CD4-positive, alpha-beta T cell treated with Interleukin-15 for 4 hours (primary cell): ENCODE data around the gene GOLGA6C.
"Not testable (repeated sequence)": the region's sequence is repeated elsewhere in the genome, so short reads cannot be mapped to it uniquely, and the experiment has no call there.

Experiments
- DNase-seq: peaks from one replicate; pipeline ENCODE4 v3.0.0-alpha.2; 2020; ENCODE audit warnings: low spot score

The GOLGA6C gene

GRCh38 chr15:75252285-75252684 is 5.8 kb upstream of the GOLGA6C start:
- not testable (repeated sequence) for DNase-seq

DNA sequence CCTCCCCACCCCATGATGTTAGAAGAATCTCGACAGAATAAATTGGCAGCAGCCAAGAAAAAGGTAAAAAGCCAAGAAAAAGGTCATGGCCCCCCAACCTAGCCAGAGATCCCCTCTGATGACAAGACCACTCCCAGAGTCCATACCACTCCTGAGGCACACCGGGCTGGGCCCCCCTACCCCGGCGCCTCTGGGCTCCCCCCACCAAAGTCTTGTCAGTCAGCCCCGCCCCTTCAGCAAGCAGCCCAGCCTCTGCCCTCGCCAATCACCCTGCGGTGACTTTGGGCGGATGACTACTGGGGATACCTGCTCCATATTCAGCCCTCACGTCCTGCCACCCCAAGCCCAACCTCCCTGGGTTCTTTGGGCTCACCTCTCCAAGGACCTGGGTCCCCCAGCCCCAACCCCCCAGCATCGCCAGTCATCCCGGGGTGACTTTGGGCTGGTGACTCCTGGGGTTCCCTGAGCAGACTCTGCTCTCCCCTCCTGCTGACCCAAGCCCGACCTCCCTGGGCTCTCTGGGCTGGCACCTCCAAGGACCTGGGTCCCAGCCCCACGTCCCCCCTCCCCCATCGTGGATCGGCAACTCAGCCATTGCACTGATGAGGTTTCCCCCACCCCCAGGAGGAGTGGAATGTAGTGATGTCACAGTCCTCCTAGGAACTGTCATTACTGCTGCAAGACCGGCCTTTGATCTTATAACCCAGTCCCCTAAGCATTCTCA is 648 bp downstream of the GOLGA6C start:
- not testable (repeated sequence) for DNase-seq

DNA sequence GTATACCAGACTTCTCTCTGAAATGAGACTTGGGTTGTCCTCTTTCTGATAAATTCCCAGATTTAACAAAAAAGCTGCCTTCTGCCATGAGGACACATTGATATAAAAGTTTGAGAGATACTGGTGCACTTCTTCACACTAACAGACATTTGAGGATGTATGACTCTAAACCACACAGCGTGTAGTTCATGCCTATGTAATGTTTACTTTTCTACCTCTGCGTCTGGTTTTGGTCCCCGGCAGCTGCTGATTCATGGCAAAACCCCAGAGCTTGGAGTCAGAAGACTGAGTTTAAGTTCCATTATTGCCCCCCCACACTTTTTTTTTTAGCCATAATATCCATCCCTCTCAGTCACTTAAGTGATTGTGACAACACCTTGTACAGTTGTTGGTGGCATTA is 1.7 kb downstream of the GOLGA6C start:
- DNase-seq = not testable (repeated sequence)

DNA sequence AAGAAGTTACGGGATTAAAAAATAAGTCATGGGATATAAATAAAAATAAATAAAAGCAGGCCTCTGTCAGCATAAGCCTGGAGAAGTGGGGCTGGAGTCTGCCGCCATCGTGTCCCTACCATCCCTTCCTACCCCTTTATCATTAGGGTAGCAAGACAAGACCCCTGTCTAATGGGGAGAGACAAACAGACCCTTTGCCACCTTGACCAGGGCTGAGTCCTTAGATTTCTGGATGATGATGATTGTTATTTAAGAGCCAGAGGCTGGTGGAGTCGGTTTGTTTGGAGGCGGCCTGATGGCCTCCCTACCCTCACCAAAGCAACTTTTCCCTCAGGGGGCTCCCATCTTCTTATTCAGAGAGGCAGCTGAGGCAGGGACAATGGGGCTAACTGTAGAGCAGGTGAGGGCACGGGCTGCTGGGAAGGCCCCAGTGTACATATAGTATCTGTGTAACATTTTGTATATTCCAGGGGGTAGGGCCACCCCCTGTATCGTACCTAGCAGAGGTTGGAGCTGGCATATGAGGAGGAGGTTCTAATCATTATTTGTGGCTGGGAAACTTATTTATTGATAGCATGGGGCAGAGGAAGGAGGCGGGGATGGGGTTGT is 15.7 kb downstream of the GOLGA6C start:
- DNase-seq = not testable (repeated sequence)

DNA sequence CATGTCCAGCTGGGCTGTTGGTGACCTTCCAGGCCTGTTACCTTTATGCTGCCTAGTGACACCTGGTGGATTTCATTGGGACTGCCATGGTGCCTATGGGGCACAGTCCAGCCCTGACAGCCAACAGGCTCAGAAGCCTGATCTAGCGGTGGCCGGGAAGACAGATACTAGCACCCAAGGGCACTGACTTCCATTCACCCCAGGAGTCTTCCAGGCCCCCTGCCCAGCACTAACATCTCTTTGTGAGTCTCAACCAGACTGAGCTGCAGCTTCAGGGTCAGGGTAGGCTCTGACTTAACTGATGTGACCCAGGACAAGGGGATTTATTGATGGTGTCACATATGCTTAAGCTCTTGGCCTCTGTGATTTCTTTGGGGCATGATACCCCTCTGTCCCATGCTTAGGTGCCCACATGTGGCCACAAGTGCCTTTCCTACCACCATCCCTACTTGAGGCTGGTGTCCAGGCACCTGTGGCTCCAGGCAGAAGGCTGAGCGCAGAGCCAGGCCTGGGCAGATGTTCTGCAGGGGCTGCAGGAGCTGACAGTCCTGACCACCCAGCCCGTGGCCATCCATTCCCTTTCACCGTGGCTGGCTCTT is 16.5 kb downstream of the GOLGA6C start:
- DNase-seq = peak; percentile 49

- not testable (repeated sequence) for DNase-seq
Measured at GRCh38 chr15:75275617-75276016, 17.5 kb downstream of the GOLGA6C start.

- DNase-seq = not testable (repeated sequence)
Measured at GRCh38 chr15:75278497-75278896, 20.4 kb downstream of the GOLGA6C start.

GRCh38 chr15:75282572-75282971 is 24.4 kb downstream of the GOLGA6C start, which contains the start of gene GOLGA6D:
Gene GOLGA6D (plus strand): TSS chr15:75282835. CDS start chr15:75282876, 41 bp downstream.
- not testable (repeated sequence) for DNase-seq

DNA sequence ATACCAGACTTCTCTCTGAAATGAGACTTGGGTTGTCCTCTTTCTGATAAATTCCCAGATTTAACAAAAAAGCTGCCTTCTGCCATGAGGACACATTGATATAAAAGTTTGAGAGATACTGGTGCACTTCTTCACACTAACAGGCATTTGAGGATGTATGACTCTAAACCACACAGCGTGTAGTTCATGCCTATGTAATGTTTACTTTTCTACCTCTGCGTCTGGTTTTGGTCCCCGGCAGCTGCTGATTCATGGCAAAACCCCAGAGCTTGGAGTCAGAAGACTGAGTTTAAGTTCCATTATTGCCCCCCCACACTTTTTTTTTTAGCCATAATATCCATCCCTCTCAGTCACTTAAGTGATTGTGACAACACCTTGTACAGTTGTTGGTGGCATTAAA is 26.0 kb downstream of the GOLGA6C start:
- DNase-seq = not testable (repeated sequence)

DNA sequence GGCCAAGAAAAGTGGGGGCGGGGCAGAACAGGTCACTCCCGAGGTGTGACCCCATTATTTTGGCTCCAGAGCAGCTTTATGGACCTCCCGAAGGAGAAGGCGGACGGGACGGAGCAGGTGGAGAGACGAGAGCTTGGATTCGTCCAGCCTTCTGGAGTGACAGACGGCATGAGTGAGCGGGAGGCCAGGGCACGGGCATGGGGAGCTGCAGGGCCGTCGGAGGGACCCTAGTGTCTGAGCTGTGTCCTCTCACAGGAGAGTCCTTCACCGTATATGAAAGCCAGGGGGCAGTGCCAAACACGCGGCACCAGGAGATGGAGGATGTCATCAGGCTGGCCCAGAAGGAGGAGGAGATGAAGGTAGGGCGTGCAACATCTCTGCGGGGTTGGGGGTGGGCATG is 35.5 kb downstream of the GOLGA6C start:
- DNase-seq = not testable (repeated sequence)

GRCh38 chr15:75298541-75299310 is 40.6 kb downstream of the GOLGA6C start:
- not testable (repeated sequence) for DNase-seq

- DNase-seq = peak; percentile 64
Measured at GRCh38 chr15:75299311-75299688, 41.2 kb downstream of the GOLGA6C start.

DNA sequence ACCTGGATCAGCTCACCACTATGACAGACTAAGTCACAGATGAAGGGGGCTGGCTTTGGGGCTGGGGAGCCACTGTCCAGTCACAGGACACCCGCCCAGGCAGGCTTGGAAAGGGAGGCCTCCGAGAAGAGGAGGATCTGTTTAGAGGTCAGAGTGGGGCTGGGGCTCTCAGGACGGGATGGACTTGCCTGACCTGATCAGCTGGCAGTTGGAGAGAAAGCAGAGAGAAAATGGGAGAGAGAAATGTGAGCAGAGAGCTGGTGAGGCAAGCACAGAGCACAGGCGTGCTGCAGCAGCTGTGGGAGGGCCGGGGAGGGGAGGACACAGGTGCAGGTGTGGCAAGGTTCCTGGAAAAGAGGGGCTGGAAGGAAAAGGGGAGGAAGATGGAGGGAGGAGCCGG is 41.9 kb downstream of the GOLGA6C start:
- not testable (repeated sequence) for DNase-seq

- no peak for DNase-seq
Measured at GRCh38 chr15:75302318-75302717, 44.2 kb downstream of the GOLGA6C start.

GRCh38 chr15:75302753-75303152 is 44.6 kb downstream of the GOLGA6C start:
- not testable (repeated sequence) for DNase-seq

DNA sequence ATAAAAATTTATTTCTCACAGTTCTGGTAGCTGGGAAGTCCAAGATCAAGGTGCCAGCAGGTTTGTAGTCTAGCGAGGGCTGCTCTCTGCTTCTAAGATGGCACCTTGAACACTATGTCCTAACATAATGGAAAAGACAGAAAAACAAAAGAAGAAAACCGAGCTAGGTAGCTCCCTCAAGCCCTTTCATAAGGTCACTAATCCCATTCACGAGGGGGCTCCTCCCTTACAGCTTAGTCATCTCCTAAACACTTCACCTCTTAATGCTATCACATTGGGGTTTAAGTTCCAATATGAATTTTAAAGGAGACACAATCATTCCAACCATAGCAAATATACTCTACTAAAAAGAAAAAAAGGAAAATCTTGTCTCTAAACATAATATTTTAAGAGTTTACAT is 48.1 kb downstream of the GOLGA6C start:
- no peak for DNase-seq

GRCh38 chr15:75307778-75308390 is 49.8 kb downstream of the GOLGA6C start:
- no peak for DNase-seq

GRCh38 chr15:75309711-75310110 is 51.6 kb downstream of the GOLGA6C start:
- no peak for DNase-seq

GRCh38 chr15:75312548-75312947 is 54.4 kb downstream of the GOLGA6C start:
- not testable (repeated sequence) for DNase-seq

GRCh38 chr15:75313116-75313845 is 55.1 kb downstream of the GOLGA6C start:
- no peak for DNase-seq
